Fibroblast of villous mesenchyme (primary cell): ENCODE results near the gene OBSL1. TPM values are rescaled to one million over a fixed set of nuclear protein-coding genes. Genes with fewer than 3 reads are reported as not detected.

Source experiments
- DNase-seq: peaks from one replicate; pipeline ENCODE4 v3.0.0-alpha.2; 2010; ENCODE audit warnings: low read depth
- H3K4me3 ChIP-seq: 2 replicates; pipeline ENCODE4 v1.5.1; 2011; ENCODE audit warnings: low read depth, mild to moderate bottlenecking, low read length
- total RNA-seq: library from RNA; depleted of rRNA; stranded (reverse); fragments of >200 nt; gene quantifications from 2 replicates; pipeline ENCODE4 v1.2.3, GENCODE V29; 2012
- TF ChIP-seq, protein P1 (sequence below): IDR thresholded peaks from 2 replicates; pipeline ENCODE4 v1.5.1; 2012; ENCODE audit warnings: low read depth, mild to moderate bottlenecking, low read length; ENCODE audit not compliant: insufficient read depth

The OBSL1 gene
- total RNA-seq, 1 donor, result 86.8 TPM

- TF ChIP-seq, protein P1, sequence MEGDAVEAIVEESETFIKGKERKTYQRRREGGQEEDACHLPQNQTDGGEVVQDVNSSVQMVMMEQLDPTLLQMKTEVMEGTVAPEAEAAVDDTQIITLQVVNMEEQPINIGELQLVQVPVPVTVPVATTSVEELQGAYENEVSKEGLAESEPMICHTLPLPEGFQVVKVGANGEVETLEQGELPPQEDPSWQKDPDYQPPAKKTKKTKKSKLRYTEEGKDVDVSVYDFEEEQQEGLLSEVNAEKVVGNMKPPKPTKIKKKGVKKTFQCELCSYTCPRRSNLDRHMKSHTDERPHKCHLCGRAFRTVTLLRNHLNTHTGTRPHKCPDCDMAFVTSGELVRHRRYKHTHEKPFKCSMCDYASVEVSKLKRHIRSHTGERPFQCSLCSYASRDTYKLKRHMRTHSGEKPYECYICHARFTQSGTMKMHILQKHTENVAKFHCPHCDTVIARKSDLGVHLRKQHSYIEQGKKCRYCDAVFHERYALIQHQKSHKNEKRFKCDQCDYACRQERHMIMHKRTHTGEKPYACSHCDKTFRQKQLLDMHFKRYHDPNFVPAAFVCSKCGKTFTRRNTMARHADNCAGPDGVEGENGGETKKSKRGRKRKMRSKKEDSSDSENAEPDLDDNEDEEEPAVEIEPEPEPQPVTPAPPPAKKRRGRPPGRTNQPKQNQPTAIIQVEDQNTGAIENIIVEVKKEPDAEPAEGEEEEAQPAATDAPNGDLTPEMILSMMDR, result no peak
- DNase-seq, result no peak
- no peak overlapping the region for H3K4me3 ChIP-seq
Measured at GRCh38 chr2:219538956-219539788, 32.2 kb downstream of the OBSL1 start.

GRCh38 chr2:219538504-219538951 lies 32.8 kb downstream of the OBSL1 start:
- no peak for DNase-seq
- TF ChIP-seq, protein P1, result no peak

GRCh38 chr2:219537657-219538488 lies 33.5 kb downstream of the OBSL1 start:
- DNase-seq, result no peak
- TF ChIP-seq, protein P1, result no peak
- H3K4me3 ChIP-seq, result no peak overlapping the region

More at GRCh38 chr2:219538504-219538951, 32.8 kb downstream of the OBSL1 start:
- H3K4me3 ChIP-seq, result no peak overlapping the region

DNA sequence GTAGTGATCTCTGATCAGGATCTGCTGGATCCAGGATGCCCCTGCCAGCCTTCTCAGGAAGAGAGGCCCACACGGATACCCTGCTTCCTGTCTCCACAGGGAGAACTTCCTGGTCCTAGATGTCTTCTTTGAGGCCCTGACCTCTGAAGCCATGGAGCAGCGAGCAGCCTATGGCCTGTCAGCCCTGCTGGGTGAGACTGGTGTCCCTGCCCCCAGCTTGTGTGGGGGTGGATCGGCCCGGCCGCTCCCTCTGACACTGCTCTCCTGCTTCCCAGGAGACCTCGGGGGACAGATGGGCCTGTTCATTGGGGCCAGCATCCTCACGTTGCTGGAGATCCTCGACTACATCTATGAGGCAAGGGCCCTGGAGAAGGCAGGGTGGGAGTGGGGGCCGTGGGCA lies 34.4 kb downstream of the OBSL1 start:
- DNase-seq, result no peak
- no peak overlapping the region for H3K4me3 ChIP-seq
- TF ChIP-seq, protein P1, result no peak

DNA sequence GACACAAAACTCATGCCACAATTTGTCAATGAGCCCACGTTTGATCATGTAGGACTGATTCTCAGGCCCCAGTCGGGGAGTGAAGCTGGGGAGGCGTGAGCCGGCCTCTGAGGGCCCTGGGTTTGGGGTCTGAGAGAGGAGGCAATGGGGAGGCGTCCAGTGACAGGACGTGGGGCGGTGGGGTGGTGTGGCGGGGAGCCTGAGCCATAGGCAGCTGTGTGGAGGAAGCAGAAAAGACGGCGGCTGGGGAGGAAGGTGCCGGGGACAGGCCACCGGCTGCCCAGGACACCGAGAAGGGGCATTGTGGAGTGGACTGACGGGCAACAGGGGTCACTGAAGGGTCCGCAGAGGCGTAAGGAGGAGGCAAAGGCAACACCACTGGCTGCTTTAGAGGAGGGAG lies 34.9 kb downstream of the OBSL1 start:
- no peak for DNase-seq
- no peak overlapping the region for H3K4me3 ChIP-seq
- TF ChIP-seq, protein P1, result no peak

DNA sequence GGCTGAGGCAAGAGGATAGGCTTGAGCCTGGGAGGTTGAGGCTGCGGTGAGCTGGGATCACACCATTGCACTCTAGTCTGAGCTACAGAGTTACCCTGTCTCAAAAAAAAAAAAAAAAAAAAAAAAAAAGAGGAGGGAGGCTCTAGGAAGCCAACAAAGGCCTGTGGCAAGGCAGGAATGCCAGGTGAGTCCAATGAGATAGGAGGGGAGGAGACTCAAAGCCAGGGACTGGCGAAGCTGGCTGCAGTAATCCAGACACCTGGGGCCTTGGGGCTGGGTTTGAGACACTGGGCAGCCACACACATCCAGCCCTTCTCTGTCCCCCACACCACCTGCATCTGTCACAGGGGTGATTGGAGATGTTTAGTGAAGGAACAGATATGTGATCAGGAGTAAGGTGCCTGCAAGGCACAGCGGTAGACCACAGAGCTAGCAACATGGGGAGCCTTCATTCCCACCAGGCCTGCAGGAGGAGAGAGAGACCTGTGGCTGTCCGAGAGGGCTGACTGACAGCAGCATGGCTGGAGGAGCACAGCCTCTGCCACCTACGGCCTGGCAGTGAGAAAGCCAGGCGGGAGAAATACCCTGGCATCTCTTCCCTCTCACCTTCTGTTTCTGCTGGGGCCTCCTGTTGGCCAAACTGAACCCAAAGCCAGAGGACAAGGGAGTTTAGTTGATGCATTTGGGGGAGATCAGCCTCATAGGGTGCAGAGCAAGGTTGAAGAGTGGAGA lies 37.2 kb downstream of the OBSL1 start:
- no peak for DNase-seq
- TF ChIP-seq, protein P1, result no peak
- H3K4me3 ChIP-seq, result no peak overlapping the region
